Suprapubic skin (tissue), 3 donors: ENCODE measurements around the gene PROSER2.

Experiments used
- POLR2A ChIP-seq, 2 donors: fragments of 450-650 bp; IDR thresholded peaks; one replicate each; pipeline ENCODE4 v1.6.1; 2017; ENCODE audit warnings: antibody characterized with exemption in 2 of 2, mild to moderate bottlenecking in 2 of 2, moderate library complexity in 2 of 2
- TF ChIP-seq, protein P1 (sequence below), 2 donors: fragments of 200-600 bp in 1 of 2; fragments of 450-650 bp in 1 of 2; sonication (generic) in 1 of 2; IDR thresholded peaks; one replicate each; pipeline ENCODE4 v1.5.1; 2016 to 2019; ENCODE audit warnings: antibody characterized with exemption in 2 of 2, mild to moderate bottlenecking in 1 of 2, moderate library complexity in 1 of 2

DNA sequence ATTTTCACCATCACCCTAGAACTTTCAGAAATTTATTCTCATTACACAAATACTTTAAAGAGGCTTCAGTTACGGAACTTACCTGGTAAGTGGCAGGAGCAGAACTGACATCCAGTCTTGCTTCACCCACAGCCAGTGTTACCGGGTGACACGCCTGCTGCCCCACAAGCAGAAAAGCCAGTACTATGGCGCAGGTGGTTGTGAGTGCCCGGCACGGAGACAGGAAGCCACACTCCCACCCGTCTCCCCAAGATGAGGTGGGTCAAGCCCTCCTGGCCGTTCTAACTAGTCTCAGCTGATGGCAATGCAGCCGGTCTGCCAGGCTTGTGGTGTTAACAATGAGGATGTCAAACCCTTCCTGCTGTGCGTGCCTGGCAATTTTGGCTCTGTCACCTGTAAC is 86.9 kb downstream of the PROSER2 start:
- TF ChIP-seq, protein P1, sequence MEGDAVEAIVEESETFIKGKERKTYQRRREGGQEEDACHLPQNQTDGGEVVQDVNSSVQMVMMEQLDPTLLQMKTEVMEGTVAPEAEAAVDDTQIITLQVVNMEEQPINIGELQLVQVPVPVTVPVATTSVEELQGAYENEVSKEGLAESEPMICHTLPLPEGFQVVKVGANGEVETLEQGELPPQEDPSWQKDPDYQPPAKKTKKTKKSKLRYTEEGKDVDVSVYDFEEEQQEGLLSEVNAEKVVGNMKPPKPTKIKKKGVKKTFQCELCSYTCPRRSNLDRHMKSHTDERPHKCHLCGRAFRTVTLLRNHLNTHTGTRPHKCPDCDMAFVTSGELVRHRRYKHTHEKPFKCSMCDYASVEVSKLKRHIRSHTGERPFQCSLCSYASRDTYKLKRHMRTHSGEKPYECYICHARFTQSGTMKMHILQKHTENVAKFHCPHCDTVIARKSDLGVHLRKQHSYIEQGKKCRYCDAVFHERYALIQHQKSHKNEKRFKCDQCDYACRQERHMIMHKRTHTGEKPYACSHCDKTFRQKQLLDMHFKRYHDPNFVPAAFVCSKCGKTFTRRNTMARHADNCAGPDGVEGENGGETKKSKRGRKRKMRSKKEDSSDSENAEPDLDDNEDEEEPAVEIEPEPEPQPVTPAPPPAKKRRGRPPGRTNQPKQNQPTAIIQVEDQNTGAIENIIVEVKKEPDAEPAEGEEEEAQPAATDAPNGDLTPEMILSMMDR (IDR thresholded peaks at IDR 0.05): no peak
- TF ChIP-seq POLR2A (IDR thresholded peaks at IDR 0.05): no peak
